Epidermal melanocyte (primary cell): Measurements from ENCODE around the gene BRD3OS.

Source experiments
- DNase-seq: peaks from one replicate; pipeline ENCODE4 v3.0.0; 2011; ENCODE audit warnings: low spot score; ENCODE audit not compliant: insufficient read length

The BRD3OS gene

DNA sequence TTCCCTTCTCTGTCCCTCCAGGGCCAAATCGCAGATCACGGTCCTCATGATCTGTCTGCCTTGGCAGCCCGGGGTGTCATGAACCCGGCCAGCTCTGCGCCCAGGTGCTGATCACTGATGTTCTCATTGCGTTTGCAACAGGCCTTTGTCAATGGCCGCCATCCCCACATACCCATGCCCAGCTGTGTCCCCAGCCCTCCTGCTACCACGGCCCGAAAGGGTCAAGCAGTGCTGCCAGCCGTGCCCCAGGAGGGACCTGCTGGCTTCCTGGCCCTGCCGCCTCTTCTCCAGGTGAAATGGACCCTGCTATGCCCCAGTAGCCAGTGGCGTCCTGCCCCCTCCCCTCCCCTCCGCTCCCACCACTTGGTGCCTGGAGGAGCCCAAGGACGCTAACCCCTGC, 20.4 kb upstream of the BRD3OS start:
- no peak for DNase-seq

DNA sequence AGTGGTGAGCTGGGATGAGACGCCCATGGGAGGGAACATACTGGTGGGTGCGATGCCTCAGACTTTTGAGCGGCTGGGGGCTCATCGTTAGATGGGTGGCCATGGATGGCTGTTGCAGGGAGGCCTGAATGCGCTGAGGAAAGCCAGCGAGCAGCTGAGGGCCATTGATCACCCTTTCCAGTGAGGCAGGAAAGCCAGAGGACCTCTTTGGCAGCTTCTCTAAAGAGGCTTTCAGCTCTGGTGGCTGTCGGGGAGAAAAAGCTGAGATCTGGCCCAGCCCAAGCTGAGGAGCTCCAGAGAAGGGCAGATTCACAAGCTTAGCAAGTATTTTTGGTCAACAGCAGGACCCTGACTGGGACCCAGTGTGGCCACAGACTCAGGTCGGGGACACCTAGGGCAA, 19.9 kb upstream of the BRD3OS start:
- no peak for DNase-seq

GRCh38 chr9:134007150-134007549, 18.1 kb upstream of the BRD3OS start:
- DNase-seq: no peak

GRCh38 chr9:134007571-134007970, 17.7 kb upstream of the BRD3OS start:
- no peak for DNase-seq

DNA sequence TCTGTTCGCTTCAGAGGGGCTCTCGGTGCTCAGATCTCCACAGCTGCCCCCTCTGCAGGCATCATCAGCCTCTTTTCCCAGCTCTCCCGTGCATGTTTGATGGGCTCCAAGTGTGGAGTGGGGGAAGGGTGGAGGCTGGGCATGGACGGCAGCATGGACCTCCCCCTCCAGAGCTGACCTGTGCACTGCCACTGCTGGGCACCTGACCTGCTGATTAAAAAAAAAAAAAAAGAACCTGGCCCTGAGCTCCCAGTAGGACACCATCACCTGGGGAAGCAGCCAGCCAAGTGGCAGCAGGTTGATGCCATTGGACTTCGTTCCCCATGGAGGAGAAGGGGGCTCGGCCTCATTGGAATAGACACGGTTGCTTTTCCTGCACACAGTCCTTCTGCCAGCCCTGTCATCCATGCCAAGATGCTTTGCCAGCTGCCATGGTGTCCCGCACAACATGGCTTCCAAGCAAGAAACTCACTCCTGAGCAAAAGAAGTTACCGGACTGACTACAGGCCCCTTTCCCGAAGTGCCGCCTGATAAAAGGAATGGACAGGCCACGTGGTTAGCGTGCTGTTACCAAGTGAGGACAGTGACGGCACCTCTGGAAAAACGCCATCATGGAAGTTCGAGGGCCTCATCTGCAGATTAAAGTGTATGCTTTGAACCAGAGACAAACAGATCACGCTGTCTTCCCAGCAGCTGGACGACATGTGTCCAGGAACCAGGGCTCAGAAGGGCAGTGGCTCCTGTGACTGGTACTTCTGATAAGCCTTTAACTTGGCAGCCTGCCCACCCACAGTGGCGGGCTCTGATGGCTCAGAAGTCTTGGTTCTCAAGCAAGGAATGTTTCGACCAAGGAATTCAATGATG, 14.7 kb upstream of the BRD3OS start:
- no peak for DNase-seq

- DNase-seq: no peak
Observed at GRCh38 chr9:134011401-134011800, 13.9 kb upstream of the BRD3OS start.

GRCh38 chr9:134014946-134015345, 10.3 kb upstream of the BRD3OS start:
- no peak for DNase-seq

GRCh38 chr9:134024214-134024792, 978 bp upstream of the BRD3OS start:
- DNase-seq: no peak

DNA sequence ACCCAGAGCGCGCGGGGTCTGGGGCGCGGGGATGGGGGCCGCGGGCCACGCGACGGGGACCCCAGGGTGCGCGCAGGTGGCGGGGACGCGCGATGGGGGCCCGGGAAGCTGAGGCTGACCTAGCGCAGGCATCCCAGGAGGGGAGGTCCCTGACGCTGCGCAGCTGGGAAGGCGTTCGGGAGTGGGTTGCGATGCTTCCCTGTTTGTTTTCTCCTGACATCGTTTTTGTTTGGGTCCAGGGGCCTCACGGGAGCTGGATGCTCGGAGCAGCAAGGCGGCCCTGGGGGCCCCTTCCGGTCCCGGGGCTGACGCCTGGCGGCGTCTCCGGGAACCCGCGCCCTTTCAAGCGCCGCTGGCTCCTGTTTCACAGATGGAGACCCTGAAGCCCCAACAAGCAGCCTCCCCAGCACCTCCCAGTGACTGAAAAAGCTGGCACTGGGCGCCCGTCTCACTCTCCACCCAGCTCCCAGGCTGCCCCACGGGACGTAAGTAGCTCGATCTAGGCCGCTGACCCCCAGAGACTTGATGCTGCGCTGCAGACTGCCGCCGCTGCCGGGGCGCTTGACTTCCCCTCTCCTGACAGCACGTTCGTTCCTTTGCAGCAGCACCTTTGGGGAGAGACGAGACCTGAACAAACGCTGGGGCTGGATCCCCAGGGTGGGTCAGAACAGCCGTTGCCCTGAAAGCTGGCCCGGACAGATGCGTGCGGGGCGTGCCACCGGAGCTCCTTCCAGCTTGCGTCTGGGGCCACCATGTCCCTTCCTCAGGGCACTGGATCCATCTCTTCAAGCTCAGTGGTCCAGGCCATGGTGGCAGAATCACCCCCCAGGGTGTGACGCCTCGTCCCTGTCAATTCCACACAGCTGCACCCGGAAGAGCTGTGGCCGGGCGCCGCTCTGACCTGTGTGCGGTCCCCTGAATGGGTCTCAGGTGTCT, 593 bp downstream of the BRD3OS start:
- peak; percentile 54 for DNase-seq

DNA sequence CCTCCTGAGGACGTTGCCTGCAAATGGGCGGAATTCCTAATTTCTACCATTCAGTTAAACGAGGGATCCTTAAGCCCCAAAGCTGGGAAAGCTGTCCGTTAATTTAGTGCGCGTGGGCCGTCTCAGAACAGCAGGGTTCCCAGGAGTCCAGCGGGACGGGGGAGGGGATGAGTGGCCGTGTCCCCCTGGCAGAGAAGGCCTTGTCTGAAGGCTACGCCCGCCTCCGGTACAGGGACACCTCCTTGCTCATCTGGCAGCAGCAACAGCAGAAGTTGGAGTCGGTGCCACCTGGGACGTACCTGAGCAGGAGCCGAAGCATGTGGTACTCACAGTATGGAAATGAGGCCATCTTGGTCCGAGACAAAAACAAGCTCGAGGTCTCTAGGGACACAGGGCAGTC, 1.3 kb downstream of the BRD3OS start:
- no peak for DNase-seq

- no peak for DNase-seq
Observed at GRCh38 chr9:134026981-134027380, 1.7 kb downstream of the BRD3OS start.

DNA sequence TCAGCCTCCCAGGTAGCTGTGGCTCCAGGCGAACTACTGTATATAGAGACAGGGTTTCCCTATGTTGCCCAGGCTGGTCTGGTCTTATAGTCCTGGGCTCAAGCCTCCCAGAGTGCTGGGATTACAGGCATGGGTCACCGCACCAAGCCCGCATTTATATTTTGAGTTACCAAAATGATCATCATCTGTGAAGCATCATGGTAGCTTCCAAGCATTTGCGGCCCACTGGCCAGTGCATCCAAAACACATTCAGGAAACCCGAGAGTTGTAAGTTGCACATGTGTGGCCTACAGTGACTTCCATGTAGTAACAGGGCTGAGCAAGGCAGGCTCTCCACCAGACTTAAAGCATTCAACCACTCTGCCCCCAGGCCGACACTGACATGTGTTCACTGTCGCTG, 2.3 kb downstream of the BRD3OS start:
- DNase-seq: no peak

DNA sequence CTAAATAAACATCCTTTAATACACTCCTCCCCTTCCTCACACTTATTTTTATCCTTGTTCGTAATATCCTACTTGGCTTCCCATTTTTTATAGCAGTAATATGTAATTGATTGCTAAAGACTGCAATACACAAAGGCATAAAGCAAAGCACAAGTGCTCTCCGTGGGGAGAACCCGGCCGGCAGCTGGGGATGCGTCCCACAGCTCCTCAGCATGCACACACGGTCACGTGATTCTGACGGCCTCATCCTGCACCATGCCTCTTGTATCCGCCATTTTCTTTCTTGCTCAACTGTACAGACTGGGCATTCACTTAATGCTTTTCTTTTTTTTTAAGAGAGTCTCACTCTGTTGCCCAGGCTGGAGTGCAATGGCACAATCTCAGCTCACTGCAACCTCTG, 2.8 kb downstream of the BRD3OS start:
- no peak for DNase-seq

DNA sequence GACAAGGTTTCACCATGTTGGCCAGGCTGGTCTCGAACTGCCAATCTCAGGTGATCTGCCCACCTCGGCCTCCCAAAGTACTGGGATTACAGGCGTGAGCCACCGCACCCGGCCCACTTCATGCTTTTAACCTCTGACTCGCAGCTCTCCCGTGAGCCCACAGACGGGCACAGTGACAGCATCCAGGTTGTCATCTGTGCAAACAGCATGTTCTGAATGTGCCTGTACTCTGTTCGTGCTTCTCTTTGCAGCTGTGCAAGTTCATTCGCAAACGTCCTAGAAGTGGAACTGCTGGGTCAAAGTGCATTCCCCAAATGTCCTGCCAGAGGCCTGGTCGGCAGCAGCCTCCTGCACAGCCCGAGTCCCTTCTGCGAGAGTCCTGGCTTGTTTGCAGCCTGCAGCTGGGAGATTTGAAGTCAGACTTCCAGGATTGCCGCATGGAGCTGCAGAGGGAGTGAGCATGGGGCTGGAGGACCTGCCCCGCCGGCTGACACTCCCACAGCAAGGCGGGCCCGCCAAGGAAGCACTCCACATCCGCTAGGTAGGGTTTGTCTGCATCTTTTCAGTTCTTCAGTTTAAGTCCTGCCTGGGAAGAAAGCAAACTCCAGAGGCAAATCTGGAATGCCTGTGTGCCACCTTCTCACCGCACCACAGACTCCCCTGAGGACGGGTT, 3.4 kb downstream of the BRD3OS start:
- DNase-seq: no peak

- DNase-seq: no peak
Observed at GRCh38 chr9:134029248-134030226, 4.3 kb downstream of the BRD3OS start.

GRCh38 chr9:134030821-134031470, 5.7 kb downstream of the BRD3OS start:
- no peak for DNase-seq

- no peak for DNase-seq
Observed at GRCh38 chr9:134031783-134032182, 6.5 kb downstream of the BRD3OS start.

DNA sequence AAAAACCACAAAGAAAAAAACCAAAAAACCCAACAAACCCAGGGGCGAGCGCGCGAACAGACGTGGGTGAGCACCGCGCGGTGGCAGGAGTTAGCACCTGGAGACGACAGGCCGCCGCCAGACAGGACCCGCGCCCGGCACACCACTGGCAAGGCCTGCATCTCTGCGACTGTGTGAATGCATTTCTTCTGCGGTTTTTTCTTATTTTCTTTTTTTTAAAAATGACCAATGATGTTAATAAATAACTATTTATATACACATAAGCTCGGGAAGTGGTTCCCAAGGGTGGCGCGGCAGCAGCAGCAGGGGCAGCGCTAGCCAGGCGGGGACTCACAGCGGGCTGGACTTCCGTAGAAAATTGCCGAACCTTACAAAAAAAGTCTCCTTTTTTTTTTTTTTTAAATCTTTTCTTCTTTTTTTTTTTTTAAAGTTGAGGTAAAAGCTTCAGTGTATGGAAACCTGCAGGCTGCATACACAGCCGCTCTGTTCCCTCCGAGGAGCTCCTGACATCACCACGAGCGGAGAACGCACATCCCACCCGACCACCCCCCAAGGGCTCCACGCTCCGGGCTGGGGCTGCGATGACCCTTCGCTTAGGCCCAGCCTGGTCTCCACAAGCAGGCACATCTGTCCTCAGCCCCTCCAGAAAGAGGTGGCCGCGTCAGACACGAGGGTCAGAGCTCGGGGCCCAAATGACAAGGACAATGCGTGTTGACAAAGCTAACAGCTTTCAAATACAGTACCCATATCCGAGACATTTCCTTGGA, 7.4 kb downstream of the BRD3OS start:
- no peak for DNase-seq
